GM12878 (cell line): ENCODE measurements around the gene HAVCR1.

Experiments used
- BHLHE40 ChIP-seq, 2 experiments: fragments of 450-650 bp in 1 of 2; IDR thresholded peaks; 2 replicates each; pipeline ENCODE4 v1.6.1; 2011 to 2017; ENCODE audit warnings: low read depth in 2 of 2, borderline replicate concordance in 1 of 2, improper control_type of control experiment in 1 of 2, low read length in 1 of 2, mild to moderate bottlenecking in 1 of 2
- NFIC ChIP-seq: IDR thresholded peaks from 2 replicates; pipeline ENCODE4 v1.6.1; 2012; ENCODE audit warnings: low read depth, mild to moderate bottlenecking, inconsistent platforms, low read length, moderate library complexity
- NR2C1 ChIP-seq: fragments of 450-650 bp; IDR thresholded peaks from 2 replicates; pipeline ENCODE4 v1.6.1; 2017; ENCODE audit warnings: antibody characterized with exemption, mild to moderate bottlenecking, moderate library complexity
- TAF1 ChIP-seq: IDR thresholded peaks from 2 replicates; pipeline ENCODE4 v1.6.1; 2011; ENCODE audit warnings: mild to moderate bottlenecking, low read depth, low read length, borderline replicate concordance
- ZBTB33 ChIP-seq: fragments of 450-650 bp; IDR thresholded peaks from 2 replicates; pipeline ENCODE4 v1.6.1; 2017; ENCODE audit warnings: mild to moderate bottlenecking

GRCh38 chr5:157029457-157029856, 29.5 kb downstream of the HAVCR1 start:
- no peak for TF ChIP-seq TAF1
- TF ChIP-seq BHLHE40 (IDR thresholded peaks at IDR 0.05; ENCODE audit: borderline replicate concordance in 1 of 2, low read depth in 2 of 2, low read length in 1 of 2), result no peak
- TF ChIP-seq NR2C1, result no peak
- TF ChIP-seq ZBTB33, result no peak
- no peak for TF ChIP-seq NFIC
